GM08714 (cell line): ENCODE data around the gene LTF.

Experiments
- H3K4me3 ChIP-seq: fragments of 200-500 bp; sonication (Bioruptor generic); 2 replicates; pipeline ENCODE4 v1.5.1; 2014; ENCODE audit warnings: mild to moderate bottlenecking, low read length, inconsistent platforms
- ZNF274 ChIP-seq: IDR thresholded peaks from 2 replicates; pipeline ENCODE4 v1.6.1; 2012; ENCODE audit warnings: mild to moderate bottlenecking, low read depth, low read length

The LTF gene

DNA sequence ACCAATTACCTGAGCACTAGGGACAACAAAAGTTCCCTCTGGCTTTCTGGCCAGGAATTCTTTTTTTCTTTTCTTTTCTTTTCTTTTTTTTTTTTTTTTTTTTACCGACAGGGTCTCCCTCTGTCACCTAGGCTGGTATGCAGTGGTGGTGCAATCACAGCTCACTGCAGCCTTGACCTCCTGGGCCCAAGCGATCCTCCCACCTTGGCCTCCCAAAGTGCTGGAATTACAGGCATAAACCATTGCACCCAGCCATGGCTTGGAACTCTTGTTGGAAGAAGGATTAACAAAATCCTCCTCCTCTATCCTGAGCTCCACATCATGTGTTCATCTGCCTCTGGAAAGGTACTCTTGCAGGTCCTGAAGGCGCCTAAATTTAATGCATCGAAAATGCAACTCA, 2.9 kb upstream of the LTF start:
- no peak for TF ChIP-seq ZNF274
- H3K4me3 ChIP-seq = no peak overlapping the region

DNA sequence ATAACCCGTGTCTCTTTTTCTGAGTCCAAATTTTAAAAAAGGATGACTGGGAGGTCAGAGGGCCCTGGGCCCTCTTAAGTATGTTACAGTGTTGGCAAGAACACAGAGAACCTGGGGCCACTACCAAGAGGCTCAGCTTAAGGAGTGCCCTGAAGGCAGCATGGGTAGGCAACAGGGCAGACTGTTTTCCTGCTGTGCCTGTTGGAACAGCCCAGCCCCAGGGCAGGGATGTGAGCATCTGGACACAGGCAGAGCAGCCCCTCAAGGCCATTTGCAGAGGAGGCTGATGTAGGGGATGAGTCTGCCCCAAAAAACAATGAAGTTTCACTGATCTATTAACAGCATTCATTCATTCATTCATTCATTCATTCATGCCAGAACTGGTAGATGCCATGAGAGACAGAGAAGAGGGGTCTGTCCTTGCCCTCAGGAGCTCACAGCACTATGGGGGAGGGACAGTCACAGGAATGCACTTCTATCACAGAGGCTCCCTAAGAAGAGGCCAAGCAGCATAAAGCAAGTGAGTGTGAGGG, 2.2 kb upstream of the LTF start:
- H3K4me3 ChIP-seq = no peak overlapping the region
- TF ChIP-seq ZNF274 = no peak

DNA sequence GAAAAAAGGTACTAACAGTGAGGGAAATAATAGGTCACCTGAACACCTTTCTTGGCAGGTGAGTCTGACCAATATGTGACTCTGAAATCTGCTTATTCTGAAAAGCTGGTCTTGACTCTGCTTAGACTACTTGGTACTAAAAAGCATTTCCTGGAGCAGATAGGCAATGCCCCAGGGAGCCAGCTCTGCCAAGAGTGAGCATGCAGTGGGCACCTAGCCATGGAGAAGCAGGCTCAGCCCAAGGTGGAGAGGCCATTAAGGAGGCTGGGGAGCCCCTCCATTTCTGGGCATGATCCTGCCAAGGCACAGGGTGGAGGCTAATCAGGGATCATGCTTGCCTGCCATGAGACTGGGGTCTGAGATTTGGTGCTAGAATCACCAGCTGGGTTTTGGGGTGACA, 1.6 kb upstream of the LTF start:
- TF ChIP-seq ZNF274 = no peak
- H3K4me3 ChIP-seq = no peak overlapping the region

DNA sequence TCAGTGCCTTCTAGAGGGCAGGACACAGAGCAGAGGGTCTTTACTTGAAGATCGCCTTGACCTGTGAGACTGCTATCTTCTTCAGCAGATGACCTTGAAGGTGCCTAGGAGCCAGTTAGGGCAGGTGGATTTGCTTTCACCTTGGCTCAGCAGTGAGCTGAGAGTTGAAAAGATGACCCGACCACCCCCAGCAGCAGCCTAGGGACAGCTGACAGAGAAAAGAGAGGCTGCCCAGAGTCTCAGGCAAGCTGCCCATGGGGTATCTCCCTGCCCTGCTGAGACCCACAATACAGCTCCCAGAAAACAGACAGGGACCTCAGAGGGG, 453 bp upstream of the LTF start:
- no peak overlapping the region for H3K4me3 ChIP-seq
- TF ChIP-seq ZNF274 = no peak

DNA sequence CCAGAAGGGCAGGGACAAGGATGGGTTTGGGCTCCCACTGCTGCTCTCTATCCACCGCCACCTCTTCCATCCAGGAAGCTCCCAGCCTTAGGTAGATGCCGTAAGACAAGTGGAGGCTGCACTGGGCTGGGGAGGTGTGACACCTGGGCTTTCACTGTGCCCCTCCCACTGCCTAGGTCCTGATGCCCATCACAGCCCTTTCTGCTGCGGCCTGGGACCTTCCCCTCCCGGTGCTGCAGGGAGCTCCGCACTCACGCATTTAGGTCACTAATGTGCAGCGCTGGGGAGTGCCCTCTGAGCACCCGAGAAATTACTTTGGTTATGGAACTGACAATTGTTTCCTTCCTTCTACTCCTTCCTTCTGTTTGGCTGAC, 850 bp downstream of the LTF start:
- TF ChIP-seq ZNF274 = no peak
- no peak overlapping the region for H3K4me3 ChIP-seq

DNA sequence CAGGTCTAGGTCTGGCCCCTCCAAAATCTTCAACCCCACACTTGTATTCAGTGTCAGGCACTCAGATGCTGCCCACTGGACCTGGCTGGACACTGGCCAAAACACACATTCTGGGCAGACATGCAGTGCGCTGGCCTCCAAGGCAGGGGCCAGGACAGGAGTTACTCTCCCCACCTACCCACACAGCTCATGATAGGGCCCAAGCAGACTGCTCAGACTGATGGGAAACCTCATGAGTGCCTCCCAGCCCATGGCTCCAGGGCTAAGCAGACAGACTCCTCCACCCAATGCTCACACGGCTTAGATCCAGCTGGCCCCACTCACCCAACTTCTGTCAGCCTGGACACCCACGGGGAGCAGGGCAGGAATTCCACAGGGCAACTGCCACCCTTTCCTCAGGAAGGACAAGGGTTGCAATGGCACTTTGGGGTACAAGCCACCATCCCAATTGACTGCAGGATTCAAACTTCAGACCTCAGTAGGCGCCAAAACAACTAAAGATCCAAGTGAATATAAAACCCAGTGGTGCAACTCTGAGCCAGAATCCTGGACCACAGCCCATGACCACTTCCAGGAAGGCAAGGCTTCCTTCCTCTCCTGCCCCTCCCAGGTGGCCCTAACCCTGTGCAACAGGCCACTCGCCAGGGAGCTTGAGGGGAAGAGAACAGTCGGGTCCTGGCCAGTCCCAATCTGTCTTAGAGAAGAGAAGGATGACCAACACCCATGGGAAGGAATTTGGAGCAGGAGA, 1.4 kb downstream of the LTF start:
- no peak overlapping the region for H3K4me3 ChIP-seq
- TF ChIP-seq ZNF274 = no peak

DNA sequence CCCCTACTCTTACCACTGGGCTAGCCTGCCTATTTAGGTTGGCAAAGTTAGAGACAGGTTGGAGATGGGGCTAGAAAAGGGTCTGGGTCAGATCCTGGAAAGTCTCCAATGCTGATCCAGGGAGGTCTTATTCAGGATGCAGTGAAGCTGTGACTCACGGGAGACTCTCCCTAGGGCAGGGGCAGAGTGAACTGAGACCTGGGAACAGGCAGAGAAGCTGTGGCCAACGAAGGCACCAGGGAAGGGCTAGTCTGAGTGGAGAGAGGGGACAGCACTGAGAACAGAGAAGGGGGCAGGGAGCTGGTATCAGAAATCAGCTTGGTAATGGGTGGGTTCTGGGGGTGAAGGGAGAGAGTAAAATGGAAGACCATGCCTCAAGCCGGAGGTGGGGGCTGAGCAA, 2.2 kb downstream of the LTF start:
- TF ChIP-seq ZNF274 = no peak

DNA sequence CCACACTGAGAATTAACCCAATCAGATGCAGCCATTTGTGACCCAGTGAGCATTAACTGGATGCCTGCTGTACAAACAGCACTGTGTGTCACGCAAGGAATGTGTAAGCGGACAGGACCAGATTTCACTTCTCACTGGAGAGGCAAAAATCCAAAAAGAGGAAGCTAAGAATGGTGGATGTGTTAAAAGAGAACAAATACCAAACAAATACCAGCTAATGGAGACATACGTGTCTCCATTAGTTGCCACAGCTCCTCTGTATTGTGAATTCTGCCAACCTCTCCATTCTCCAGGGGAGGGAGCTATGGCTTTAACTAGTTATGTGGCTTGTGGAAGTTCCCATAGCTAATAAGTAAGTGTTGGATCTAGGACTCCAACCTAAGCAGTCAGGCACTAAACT, 2.6 kb downstream of the LTF start:
- no peak overlapping the region for H3K4me3 ChIP-seq
- no peak for TF ChIP-seq ZNF274

More for the DNA sequence above, 2.2 kb downstream of the LTF start:
- H3K4me3 ChIP-seq = no peak overlapping the region

DNA sequence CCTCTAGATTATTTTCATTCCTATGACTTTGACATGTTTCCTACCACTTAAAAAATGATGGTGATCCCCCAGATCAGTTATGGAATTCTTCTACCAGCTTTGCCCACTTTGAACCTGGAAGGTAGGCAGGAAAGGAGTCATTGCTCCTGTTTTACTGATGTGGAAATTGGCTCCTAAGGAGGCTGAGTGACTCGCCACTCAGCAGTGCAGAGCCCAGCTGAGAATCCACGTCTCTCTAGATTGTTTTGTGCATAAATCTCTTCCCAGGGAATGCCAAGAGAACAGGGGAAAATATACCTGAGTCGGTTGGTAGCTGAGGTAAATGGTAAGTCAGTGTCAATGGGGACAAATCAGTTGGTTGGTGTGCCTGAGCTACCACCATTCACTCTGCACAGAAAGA, 4.7 kb downstream of the LTF start:
- H3K4me3 ChIP-seq = no peak overlapping the region
- TF ChIP-seq ZNF274 = no peak

DNA sequence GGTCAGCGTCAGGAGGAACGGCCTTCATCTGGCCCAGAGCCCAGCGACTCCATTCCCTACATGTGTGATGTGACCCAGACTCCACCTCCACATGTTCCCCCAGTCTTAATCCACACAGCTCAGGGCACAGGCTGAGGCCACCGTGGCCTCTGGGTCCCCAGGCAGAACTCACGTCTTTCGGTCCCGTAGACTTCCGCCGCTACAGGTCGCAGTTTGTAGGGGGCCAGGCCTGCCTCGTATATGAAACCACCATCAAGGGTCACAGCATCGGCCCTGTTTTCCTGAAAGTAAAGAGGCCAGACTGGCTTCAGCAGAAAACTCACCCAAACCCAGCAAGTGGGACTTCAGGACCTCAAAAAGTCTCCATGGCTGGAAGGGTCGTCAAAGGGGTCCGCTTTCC, 8.6 kb downstream of the LTF start:
- TF ChIP-seq ZNF274 = no peak
- no peak overlapping the region for H3K4me3 ChIP-seq

DNA sequence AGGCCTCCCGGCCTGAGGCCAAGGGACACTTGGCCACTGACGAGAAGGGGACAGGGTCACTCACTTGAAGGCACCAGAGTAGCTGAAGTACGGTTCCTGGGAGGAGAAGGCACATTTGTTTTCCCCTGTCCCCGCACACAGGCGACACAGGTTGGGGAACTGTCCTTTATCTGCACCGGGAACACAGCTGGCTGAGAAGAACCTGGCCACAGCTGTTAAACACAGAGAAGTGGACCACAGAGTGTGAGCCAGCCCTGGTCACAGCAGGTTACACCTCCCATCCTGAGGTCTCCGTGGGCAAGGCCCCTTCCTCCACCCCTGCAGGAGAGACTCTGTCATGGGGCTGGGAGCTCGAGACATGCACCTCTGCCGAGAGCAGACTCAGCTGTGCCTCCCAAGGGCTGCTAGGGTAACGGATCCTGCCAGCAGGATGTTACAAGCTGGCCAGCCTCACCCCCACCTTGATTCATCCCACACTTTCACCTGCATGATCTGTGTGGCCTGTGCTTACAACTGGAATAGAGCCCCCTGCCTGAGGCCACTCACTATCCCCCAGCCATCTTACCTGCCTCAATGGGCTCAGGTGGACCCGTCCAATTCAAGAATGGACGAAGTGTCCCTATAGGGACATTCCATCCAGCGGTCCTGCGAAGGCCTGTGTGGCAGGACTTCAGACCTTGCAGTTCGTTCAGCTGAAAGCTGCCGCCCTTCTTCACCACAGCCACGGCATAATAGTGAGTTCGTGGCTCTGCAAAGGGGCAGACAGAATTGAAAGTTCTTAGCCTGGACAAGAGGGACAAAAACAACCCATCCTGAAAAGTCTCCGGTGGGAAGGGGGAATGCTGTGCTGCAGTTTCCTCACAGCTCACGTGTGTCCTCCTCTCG, 9.2 kb downstream of the LTF start:
- no peak for TF ChIP-seq ZNF274
- no peak overlapping the region for H3K4me3 ChIP-seq

DNA sequence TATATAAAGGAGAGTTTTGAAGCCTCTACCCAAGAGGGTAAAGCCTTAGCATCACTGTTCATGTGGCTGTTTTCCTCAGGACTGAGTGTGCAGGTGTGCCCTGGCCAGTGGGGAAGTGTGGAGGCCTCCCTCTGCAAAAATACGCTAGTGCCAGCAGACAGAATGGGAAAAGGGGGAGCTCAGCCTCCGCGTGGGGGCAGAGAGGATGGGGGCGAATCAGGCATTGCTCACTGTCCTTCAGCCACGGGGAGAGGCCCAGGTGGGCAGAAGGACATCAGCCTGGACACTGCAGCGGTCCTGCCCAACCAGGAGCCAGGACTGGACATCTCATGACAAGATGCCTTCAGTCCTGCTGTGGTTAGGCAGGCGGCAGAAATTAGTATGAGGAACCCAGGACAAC, 10.1 kb downstream of the LTF start:
- no peak overlapping the region for H3K4me3 ChIP-seq
- no peak for TF ChIP-seq ZNF274

DNA sequence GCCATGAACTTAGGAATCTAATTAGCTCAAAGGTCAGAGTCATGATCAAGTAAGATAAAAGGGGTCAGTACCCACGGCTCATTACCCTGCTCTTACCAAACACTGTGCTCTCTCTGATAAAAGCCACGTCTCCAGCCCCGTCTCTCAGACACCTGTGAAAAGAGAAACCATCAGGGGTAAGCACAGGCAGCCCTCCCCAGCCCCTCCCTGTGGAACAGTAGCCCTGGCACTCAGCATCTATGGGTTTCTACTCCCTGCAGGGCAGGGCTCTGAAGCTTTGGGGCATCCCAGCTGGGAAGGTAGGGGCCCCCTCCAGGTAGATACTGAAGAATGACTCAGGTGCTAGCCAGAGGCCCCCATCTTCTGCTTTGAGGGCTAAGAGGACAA, 10.5 kb downstream of the LTF start:
- H3K4me3 ChIP-seq = no peak overlapping the region
- no peak for TF ChIP-seq ZNF274

DNA sequence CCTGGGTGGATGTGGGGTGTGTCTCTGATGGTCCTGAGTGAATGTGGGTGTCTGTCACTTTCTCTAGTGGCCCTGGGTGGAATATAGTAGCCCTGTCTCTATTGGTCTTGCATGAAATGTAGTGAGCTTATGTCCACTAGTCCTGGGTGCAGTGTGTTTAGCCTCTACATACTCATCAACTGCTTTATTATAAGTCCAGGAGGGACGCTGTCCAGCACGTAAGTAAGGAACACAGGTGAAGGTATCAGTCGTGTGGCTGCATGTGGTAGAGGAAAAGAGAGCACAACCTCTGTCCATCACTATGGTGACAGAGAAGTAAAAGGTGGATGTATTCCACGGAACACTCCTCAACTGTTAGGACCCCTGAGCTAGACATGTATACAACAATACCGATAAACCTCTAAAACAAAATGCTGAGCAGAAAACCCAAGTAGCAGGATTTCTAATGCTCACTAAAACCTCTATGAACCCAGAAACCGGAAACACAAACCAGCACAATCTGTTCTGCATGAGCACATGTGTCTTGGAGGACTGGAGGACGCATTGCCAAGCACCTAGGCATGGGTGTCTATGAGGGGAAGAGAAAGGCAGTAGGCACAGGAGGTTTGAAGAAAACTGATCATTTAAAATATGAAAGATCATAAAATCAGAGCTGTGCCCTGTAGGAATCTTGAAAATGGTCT, 11.0 kb downstream of the LTF start:
- no peak for TF ChIP-seq ZNF274
- H3K4me3 ChIP-seq = no peak overlapping the region
